HG02840 (cell line): Measurements from ENCODE around the gene FUOM.

ENCODE experiments used
- ATAC-seq: cut with Tn5 transposase; IDR thresholded peaks from one replicate; pipeline ENCODE4 v1.9.1; 2021; ENCODE audit warnings: mild to moderate bottlenecking, moderate library complexity, moderate number of reproducible peaks; ENCODE audit not compliant: unreplicated experiment, low FRiP score

Gene FUOM

GRCh38 chr10:133353202-133353959 is 4.4 kb downstream of the FUOM start:
- ATAC-seq = no peak

- ATAC-seq = no peak
Observed at GRCh38 chr10:133351408-133352318, 6.2 kb downstream of the FUOM start.

GRCh38 chr10:133350950-133351329 is 6.9 kb downstream of the FUOM start:
- ATAC-seq = no peak

- ATAC-seq = no peak
Observed at GRCh38 chr10:133350283-133350949, 7.4 kb downstream of the FUOM start.

GRCh38 chr10:133349577-133350011 is 8.2 kb downstream of the FUOM start:
- no peak for ATAC-seq

GRCh38 chr10:133349160-133349568 is 8.7 kb downstream of the FUOM start:
- ATAC-seq = no peak

- ATAC-seq = no peak
Observed at GRCh38 chr10:133347710-133348517, 9.9 kb downstream of the FUOM start.

GRCh38 chr10:133346413-133346812 is 11.4 kb downstream of the FUOM start:
- ATAC-seq = no peak

- ATAC-seq = no peak
Observed at GRCh38 chr10:133344236-133344635, 13.6 kb downstream of the FUOM start.

- no peak for ATAC-seq
Observed at GRCh38 chr10:133343558-133343957, 14.3 kb downstream of the FUOM start.

GRCh38 chr10:133342942-133343341 is 14.9 kb downstream of the FUOM start:
- ATAC-seq = no peak

GRCh38 chr10:133341983-133342382 is 15.8 kb downstream of the FUOM start:
- no peak for ATAC-seq

GRCh38 chr10:133339708-133340380 is 18.0 kb downstream of the FUOM start:
- ATAC-seq = no peak

GRCh38 chr10:133338080-133339071 is 19.4 kb downstream of the FUOM start:
- no peak for ATAC-seq

GRCh38 chr10:133337370-133337725 is 20.5 kb downstream of the FUOM start:
- ATAC-seq = no peak

- ATAC-seq = no peak
Observed at GRCh38 chr10:133336577-133337369, 21.0 kb downstream of the FUOM start, which contains the start of gene CALY. CALY (minus strand) TSS chr10:133336896; CDS start chr10:133328989, 7,907 bp downstream.

- ATAC-seq = no peak
Observed at GRCh38 chr10:133336118-133336576, 21.7 kb downstream of the FUOM start.
